ENCODE results near the gene ANXA11.

The ANXA11 gene

DNA sequence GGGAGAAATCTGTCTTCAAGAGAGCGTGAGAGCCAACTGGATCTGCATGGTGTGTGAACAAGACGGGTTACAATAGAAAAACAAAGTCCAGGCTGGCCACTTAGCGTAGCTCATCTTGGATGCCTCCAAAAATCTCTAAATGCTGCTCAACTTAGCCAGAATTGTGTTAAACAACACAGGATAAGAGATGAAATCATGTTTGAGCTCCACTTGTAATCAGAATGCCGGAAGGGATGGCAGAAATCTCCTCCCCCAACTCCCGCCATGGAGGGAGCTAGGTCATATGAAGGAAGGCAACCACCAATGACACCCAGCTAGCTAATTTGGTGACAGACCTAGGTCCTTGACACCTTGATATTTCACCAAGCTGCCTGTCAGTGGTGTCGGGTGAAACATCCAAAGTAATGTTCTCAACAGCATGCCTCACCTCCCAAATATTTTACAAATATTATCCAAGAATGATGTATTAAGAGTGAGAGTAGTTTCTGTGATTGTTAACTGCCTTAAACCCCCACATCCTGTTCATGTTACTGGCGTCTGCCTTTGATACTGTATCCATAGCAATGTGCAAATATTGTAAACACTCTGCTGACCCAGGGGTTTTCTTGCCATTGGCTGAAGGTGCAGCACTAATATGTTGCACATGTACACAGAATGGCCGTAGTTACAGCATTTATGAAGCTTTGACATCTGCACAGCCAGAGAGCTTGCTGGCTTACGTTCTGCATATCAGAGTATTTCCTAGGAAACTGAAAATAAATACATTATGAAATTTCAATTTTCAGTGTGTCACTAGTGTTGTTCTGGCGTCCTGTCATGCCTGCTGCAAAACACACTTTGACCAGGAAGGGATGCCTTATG is 101.0 kb downstream of the ANXA11 start:
- peak; percentile 43 for DNase-seq (ENCODE audit: low read depth)
- TF ChIP-seq, protein P1, sequence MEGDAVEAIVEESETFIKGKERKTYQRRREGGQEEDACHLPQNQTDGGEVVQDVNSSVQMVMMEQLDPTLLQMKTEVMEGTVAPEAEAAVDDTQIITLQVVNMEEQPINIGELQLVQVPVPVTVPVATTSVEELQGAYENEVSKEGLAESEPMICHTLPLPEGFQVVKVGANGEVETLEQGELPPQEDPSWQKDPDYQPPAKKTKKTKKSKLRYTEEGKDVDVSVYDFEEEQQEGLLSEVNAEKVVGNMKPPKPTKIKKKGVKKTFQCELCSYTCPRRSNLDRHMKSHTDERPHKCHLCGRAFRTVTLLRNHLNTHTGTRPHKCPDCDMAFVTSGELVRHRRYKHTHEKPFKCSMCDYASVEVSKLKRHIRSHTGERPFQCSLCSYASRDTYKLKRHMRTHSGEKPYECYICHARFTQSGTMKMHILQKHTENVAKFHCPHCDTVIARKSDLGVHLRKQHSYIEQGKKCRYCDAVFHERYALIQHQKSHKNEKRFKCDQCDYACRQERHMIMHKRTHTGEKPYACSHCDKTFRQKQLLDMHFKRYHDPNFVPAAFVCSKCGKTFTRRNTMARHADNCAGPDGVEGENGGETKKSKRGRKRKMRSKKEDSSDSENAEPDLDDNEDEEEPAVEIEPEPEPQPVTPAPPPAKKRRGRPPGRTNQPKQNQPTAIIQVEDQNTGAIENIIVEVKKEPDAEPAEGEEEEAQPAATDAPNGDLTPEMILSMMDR (IDR thresholded peaks at IDR 0.05; ENCODE audit: control insufficient read depth, insufficient read depth, low read depth, low read length, missing control alignments): no peak
- H3K4me3 ChIP-seq (ENCODE audit: control insufficient read depth, low read depth, low read length): no peak overlapping the region
